Esophagus muscularis mucosa (tissue), 4 donors: ENCODE results near the gene SCO2. TPM values are rescaled to one million over a fixed set of nuclear protein-coding genes. Genes with fewer than 3 reads are reported as not detected.

ENCODE experiments used
- DNase-seq: peaks from one replicate; pipeline ENCODE4 v3.0.0-alpha.2; 2017; ENCODE audit errors: extremely low spot score
- H3K27ac ChIP-seq, 4 donors: fragments of 200-600 bp; sonication (generic); replicated peaks in 1 of 4; 1 replicate in 3 of 4; 2 replicates in 1 of 4; pipeline ENCODE4 v1.5.1; 2016 to 2019; ENCODE audit warnings: mild to moderate bottlenecking in 1 of 4
- H3K27me3 ChIP-seq, 4 donors: fragments of 200-600 bp; sonication (generic); one replicate each; pipeline versions ENCODE4 v1.5.1 to v1.6.0; 2016 to 2019
- H3K36me3 ChIP-seq, 4 donors: fragments of 200-600 bp; sonication (generic); one replicate each; pipeline ENCODE4 v1.5.1; 2016 to 2019
- H3K4me1 ChIP-seq, 4 donors: fragments of 200-600 bp; sonication (generic); one replicate each; pipeline ENCODE4 v1.5.1; 2016 to 2019
- H3K4me3 ChIP-seq, 4 donors: fragments of 200-600 bp; sonication (generic); 1 replicate in 2 of 4; 2 replicates in 2 of 4; pipeline ENCODE4 v1.5.1; 2016 to 2019; ENCODE audit warnings: mild to moderate bottlenecking in 4 of 4, moderate library complexity in 1 of 4
- H3K9me3 ChIP-seq, 4 donors: fragments of 200-600 bp; sonication (generic); 1 replicate in 3 of 4; 2 replicates in 1 of 4; pipeline ENCODE4 v1.5.1; 2016 to 2019
- CTCF ChIP-seq, 3 experiments: fragments of 200-600 bp in 2 of 3; fragments of 450-650 bp in 1 of 3; sonication (generic) in 2 of 3; IDR thresholded peaks; one replicate each; pipeline ENCODE4 v1.5.1; 2017 to 2019; ENCODE audit warnings: antibody characterized with exemption in 3 of 3, mild to moderate bottlenecking in 2 of 3, moderate library complexity in 1 of 3
- EP300 ChIP-seq: sonication (generic); formaldehyde crosslinking; IDR thresholded peaks from one replicate; pipeline ENCODE4 v1.6.1; 2017; ENCODE audit warnings: antibody characterized with exemption
- POLR2A ChIP-seq: fragments of 450-650 bp; IDR thresholded peaks from one replicate; pipeline ENCODE4 v1.6.1; 2017; ENCODE audit warnings: antibody characterized with exemption, moderate library complexity, mild to moderate bottlenecking, low read depth
- POLR2AphosphoS5 ChIP-seq, 2 donors: sonication (generic); formaldehyde crosslinking; IDR thresholded peaks; one replicate each; pipeline ENCODE4 v1.6.1; 2017; ENCODE audit warnings: antibody characterized with exemption in 2 of 2
- WGBS: methylation state at CpG from one replicate; pipeline ENCODE4 v1.1.5; 2018; 5-methylcytosine and 5-hydroxymethylcytosine counted together
- intact Hi-C: fragments of 100-400 bp; cut with DNase I; formaldehyde crosslinking; loops from one replicate; pipeline ENCODE4 v1.15.1; 2023
- total RNA-seq, 4 donors: library from RNA; depleted of rRNA; stranded (reverse); fragments of >200 nt; gene quantifications; one replicate each; pipeline versions ENCODE4 v1.1.0 to v1.2.1, GENCODE V29; 2016

SCO2 gene
- total RNA-seq, 4 donors from 2014 or later, result 3.1 to 5.1 TPM; not detected in 2

GRCh38 chr22:50548040-50548920 is 22.9 kb upstream of the SCO2 start:
- peak overlapping the region; percentile 30 to 48 (median 36) for H3K4me3 ChIP-seq

GRCh38 chr22:50547263-50547985 is 22.0 kb upstream of the SCO2 start:
- no peak for TF ChIP-seq EP300
- TF ChIP-seq CTCF (IDR thresholded peaks at IDR 0.05), result no peak
- no peak for TF ChIP-seq POLR2AphosphoS5 (IDR thresholded peaks at IDR 0.05)
- TF ChIP-seq POLR2A, result no peak
- DNase-seq, result no peak
- intact Hi-C loops, result no loop called here
- peaks cover 9 to 92% (median 22%) of the 10 kb centered on the region in 4 donors for H3K27me3 ChIP-seq
- H3K36me3 ChIP-seq, result no peaks in the 10 kb centered on the region
- no peak overlapping the region for H3K4me3 ChIP-seq
- 60% methylated on average over 6 of the region's 35 CpGs for WGBS
- peaks cover 17 to 37% (median 35%) of the 10 kb centered on the region in 4 donors for H3K4me1 ChIP-seq
- no peaks in the 10 kb centered on the region for H3K9me3 ChIP-seq
- no peak overlapping the region for H3K27ac ChIP-seq

More at GRCh38 chr22:50548040-50548920, 22.9 kb upstream of the SCO2 start:
- H3K27ac ChIP-seq, result no peak overlapping the region
- H3K9me3 ChIP-seq, result no peaks in the 10 kb centered on the region
- intact Hi-C loops, result no loop called here
- peaks cover 9 to 91% (median 22%) of the 10 kb centered on the region in 4 donors for H3K27me3 ChIP-seq
- H3K36me3 ChIP-seq, result no peaks in the 10 kb centered on the region
- peaks cover 17 to 37% (median 35%) of the 10 kb centered on the region in 4 donors for H3K4me1 ChIP-seq
- TF ChIP-seq CTCF (IDR thresholded peaks at IDR 0.05) (no peak), POLR2AphosphoS5 (IDR thresholded peaks at IDR 0.05) (no peak), POLR2A (no peak), EP300 (no peak)
- WGBS, result 16% methylated on average over 5 of the region's 56 CpGs
- DNase-seq, result no peak

- no peak for DNase-seq
- Histone ChIP-seq H3K27ac (no peak overlapping the region), H3K4me1 (peaks cover 17 to 37% (median 35%) of the 10 kb centered on the region in 4 donors), H3K9me3 (no peaks in the 10 kb centered on the region), H3K4me3 (no peak overlapping the region), H3K27me3 (peaks cover 9 to 84% (median 22%) of the 10 kb centered on the region in 4 donors), H3K36me3 (no peaks in the 10 kb centered on the region)
- TF ChIP-seq POLR2AphosphoS5 (IDR thresholded peaks at IDR 0.05), result no peak
- TF ChIP-seq CTCF (IDR thresholded peaks at IDR 0.05), result no peak
- no peak for TF ChIP-seq POLR2A
- TF ChIP-seq EP300, result no peak
- intact Hi-C loops, result no loop called here
- WGBS, result 55% methylated on average over 58 of the region's 78 CpGs
Observed at GRCh38 chr22:50546326-50547262, 21.2 kb upstream of the SCO2 start.

GRCh38 chr22:50545522-50546325 is 20.3 kb upstream of the SCO2 start, which contains the start of gene KLHDC7B:
TSS of gene KLHDC7B (plus strand) at chr22:50545899. CDS start at chr22:50546244, 345 bp downstream.
- no peak for TF ChIP-seq POLR2AphosphoS5 (IDR thresholded peaks at IDR 0.05)
- TF ChIP-seq CTCF (IDR thresholded peaks at IDR 0.05), result no peak
- no peak for TF ChIP-seq POLR2A

More at GRCh38 chr22:50545522-50546325, 20.3 kb upstream of the SCO2 start, which contains the start of gene KLHDC7B:
- no peak within 1 kb of the TSS for H3K27ac ChIP-seq
- peaks cover 9 to 75% (median 22%) of the 10 kb centered on the region in 4 donors for H3K27me3 ChIP-seq
- H3K4me1 ChIP-seq, result peaks cover 17 to 37% (median 35%) of the 10 kb centered on the region in 4 donors
- H3K4me3 ChIP-seq, result no peak within 1 kb of the TSS
- WGBS, result 52% methylated on average over 7 of the region's 10 CpGs
- intact Hi-C loops, result no loop called here
- no peaks in the 10 kb centered on the region for H3K36me3 ChIP-seq
- DNase-seq, result no peak
- no peaks in the 10 kb centered on the region for H3K9me3 ChIP-seq
